Measurements from ENCODE around the gene LCOR. TPM values are rescaled to one million over a fixed set of nuclear protein-coding genes. Genes with fewer than 3 reads are reported as not detected.

LCOR gene
- total and polyA plus RNA-seq, 2 of the 13 experiments (the other 11 are each of a cell fraction or from before 2014, with no cell fraction given): 12.4 to 23.7 TPM

DNA sequence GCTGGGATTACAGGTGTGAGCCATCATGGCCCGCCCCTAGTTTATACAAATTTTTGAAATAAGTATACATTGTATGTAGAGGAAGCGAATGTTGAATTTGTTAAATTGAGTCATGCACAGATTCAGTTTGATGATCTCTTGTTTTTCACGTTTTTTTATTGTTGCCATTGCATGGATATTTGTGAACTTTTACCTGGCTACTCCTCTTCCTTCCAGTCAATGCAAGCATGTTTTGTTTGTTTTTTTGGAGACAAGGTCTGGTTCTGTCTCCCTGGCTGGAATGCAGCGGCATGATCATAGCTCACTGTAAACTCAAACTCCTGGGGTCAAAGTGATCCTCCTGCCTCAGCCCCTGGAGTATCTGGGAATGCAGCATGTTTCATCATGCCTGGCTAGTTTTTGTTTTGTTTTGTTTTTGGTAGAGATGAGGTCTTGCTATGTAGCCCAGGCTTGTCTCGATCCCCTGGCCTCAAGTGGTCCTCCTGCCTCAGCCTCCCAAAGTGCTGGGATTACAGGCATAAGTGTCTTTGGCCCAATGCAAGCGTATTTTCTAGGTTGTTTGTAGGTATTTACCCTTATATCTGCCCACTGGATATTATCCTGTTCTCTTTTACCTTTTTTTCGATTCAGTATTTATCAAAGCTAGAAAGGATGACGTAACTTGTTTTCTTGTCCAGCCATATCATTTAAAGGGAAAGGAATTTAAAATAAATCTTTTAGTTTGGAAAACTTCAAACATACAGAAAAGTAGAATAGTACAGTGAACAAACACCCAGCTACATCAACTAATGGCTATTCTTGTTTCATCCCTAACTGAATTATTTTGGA, 11.0 kb downstream of the LCOR start (continued):
- TF ChIP-seq ZNF572 (CRISPR knock-in tag; IDR thresholded peaks at IDR 0.05): no peak
- TF ChIP-seq TP53 (CRISPR knock-in tag; conservative IDR thresholded peaks at IDR 0.05): 0 out of 2 replicates have a peak, but pooled peaks have one; percentile 32
- no peak for TF ChIP-seq MTF2 (CRISPR knock-in tag; IDR thresholded peaks at IDR 0.05; ENCODE audit: borderline replicate concordance)
- TF ChIP-seq ZNF143 (CRISPR knock-in tag; IDR thresholded peaks at IDR 0.05): peak; percentile 52
- 0 out of 2 replicates have a peak, but pooled peaks have one; percentile 25 for TF ChIP-seq SALL2 (CRISPR knock-in tag; IDR thresholded peaks at IDR 0.05)
- TF ChIP-seq NFKB2 (CRISPR knock-in tag; IDR thresholded peaks at IDR 0.05; ENCODE audit: borderline replicate concordance): no peak
- no peak; the same call in 1 of the 2 replicates for TF ChIP-seq ZNF460 (CRISPR knock-in tag; IDR thresholded peaks at IDR 0.05; ENCODE audit: borderline replicate concordance)
- TF ChIP-seq PRPF4 (IDR thresholded peaks at IDR 0.05; ENCODE audit: low read depth, low read length, poor library complexity, severe bottlenecking): no peak
- peak; percentile 85; the same call in 1 of the 2 replicates for TF ChIP-seq ZNF580 (CRISPR knock-in tag; IDR thresholded peaks at IDR 0.05; ENCODE audit: borderline replicate concordance, low read depth)
- TF ChIP-seq CBX5 (CRISPR knock-in tag; IDR thresholded peaks at IDR 0.05; ENCODE audit: borderline replicate concordance): peak; percentile 92; the same call in 1 of the 2 replicates
- peak; percentile 78; the same call in 1 of the 2 replicates for TF ChIP-seq MIER2 (CRISPR knock-in tag; IDR thresholded peaks at IDR 0.05)
- TF ChIP-seq ETV6 (CRISPR knock-in tag; conservative IDR thresholded peaks at IDR 0.05): no peak
- TF ChIP-seq NR2F1 (CRISPR knock-in tag; IDR thresholded peaks at IDR 0.05): peak; percentile 72 to 77
- TF ChIP-seq MAZ (IDR thresholded peaks at IDR 0.05; ENCODE audit: borderline replicate concordance, low read depth, low read length): no peak
- 0 out of 2 replicates have a peak, but pooled peaks have one; percentile 33 for TF ChIP-seq MAZ (CRISPR knock-in tag; IDR thresholded peaks at IDR 0.05; ENCODE audit: low read depth)
- no peak for TF ChIP-seq JARID2 (CRISPR knock-in tag; IDR thresholded peaks at IDR 0.05; ENCODE audit: insufficient replicate concordance)
- TF ChIP-seq, protein P1, sequence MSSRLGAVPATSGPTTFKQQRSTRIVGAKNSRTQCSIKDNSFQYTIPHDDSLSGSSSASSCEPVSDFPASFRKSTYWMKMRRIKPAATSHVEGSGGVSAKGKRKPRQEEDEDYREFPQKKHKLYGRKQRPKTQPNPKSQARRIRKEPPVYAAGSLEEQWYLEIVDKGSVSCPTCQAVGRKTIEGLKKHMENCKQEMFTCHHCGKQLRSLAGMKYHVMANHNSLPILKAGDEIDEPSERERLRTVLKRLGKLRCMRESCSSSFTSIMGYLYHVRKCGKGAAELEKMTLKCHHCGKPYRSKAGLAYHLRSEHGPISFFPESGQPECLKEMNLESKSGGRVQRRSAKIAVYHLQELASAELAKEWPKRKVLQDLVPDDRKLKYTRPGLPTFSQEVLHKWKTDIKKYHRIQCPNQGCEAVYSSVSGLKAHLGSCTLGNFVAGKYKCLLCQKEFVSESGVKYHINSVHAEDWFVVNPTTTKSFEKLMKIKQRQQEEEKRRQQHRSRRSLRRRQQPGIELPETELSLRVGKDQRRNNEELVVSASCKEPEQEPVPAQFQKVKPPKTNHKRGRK (CRISPR knock-in tag; IDR thresholded peaks at IDR 0.05): no peak
- TF ChIP-seq ZMAT3 (CRISPR knock-in tag; conservative IDR thresholded peaks at IDR 0.05): no peak
- TF ChIP-seq STAT6 (CRISPR knock-in tag; IDR thresholded peaks at IDR 0.05; ENCODE audit: borderline replicate concordance): peak; percentile 60; the same call in 1 of the 2 replicates
- no peak for TF ChIP-seq SRY (CRISPR knock-in tag; IDR thresholded peaks at IDR 0.05)
- peak; percentile 95 for TF ChIP-seq GATAD2A (CRISPR knock-in tag; IDR thresholded peaks at IDR 0.05)
- peak; percentile 74 for TF ChIP-seq ATF7 (IDR thresholded peaks at IDR 0.05)
- TF ChIP-seq ATF7 (CRISPR knock-in tag; IDR thresholded peaks at IDR 0.05): peak; percentile 81
- peak; percentile 83; the same call in 1 of the 3 replicates for TF ChIP-seq MXI1 (IDR thresholded peaks at IDR 0.05; ENCODE audit: borderline replicate concordance, low read depth, low read length)
- no peak for TF ChIP-seq ZNF773 (CRISPR knock-in tag; IDR thresholded peaks at IDR 0.05; ENCODE audit: borderline replicate concordance)
- no peak for TF ChIP-seq ZNF296 (CRISPR knock-in tag; conservative IDR thresholded peaks at IDR 0.05)
- no peak for TF ChIP-seq ZNF619 (CRISPR knock-in tag; IDR thresholded peaks at IDR 0.05)
